HEK293 (cell line): ENCODE measurements around the gene HPD.

Experiments
- EGR2 ChIP-seq: fragments of 450-650 bp; formaldehyde crosslinking; IDR thresholded peaks from 2 replicates; pipeline ENCODE4 v1.5.1; 2016; ENCODE audit warnings: low read depth, missing biosample characterization, missing genetic modification characterization
- GLI2 ChIP-seq: fragments of 450-650 bp; formaldehyde crosslinking; IDR thresholded peaks from 2 replicates; pipeline ENCODE4; 2017; ENCODE audit warnings: missing biosample characterization, missing genetic modification characterization, low read depth, borderline replicate concordance
- KLF7 ChIP-seq: fragments of 450-650 bp; formaldehyde crosslinking; IDR thresholded peaks from 2 replicates; pipeline ENCODE4 v1.5.1; 2016; ENCODE audit warnings: missing biosample characterization, missing genetic modification characterization, borderline replicate concordance
- OVOL3 ChIP-seq: fragments of 450-650 bp; formaldehyde crosslinking; IDR thresholded peaks from 2 replicates; pipeline ENCODE4 v1.5.1; 2016; ENCODE audit warnings: missing biosample characterization, missing genetic modification characterization
- PRDM10 ChIP-seq: fragments of 450-650 bp; formaldehyde crosslinking; IDR thresholded peaks from 2 replicates; pipeline ENCODE4 v1.5.1; 2016; ENCODE audit warnings: missing biosample characterization, missing genetic modification characterization
- SALL2 ChIP-seq: fragments of 450-650 bp; formaldehyde crosslinking; IDR thresholded peaks from 2 replicates; pipeline ENCODE4 v1.5.0; 2017; ENCODE audit warnings: missing biosample characterization, mild to moderate bottlenecking, missing genetic modification characterization, borderline replicate concordance
- SP3 ChIP-seq: fragments of 450-650 bp; formaldehyde crosslinking; IDR thresholded peaks from 2 replicates; pipeline ENCODE4 v1.5.1; 2016; ENCODE audit warnings: missing biosample characterization, missing genetic modification characterization
- WT1 ChIP-seq: fragments of 450-650 bp; formaldehyde crosslinking; IDR thresholded peaks from 2 replicates; pipeline ENCODE4 v1.5.1; 2016; ENCODE audit warnings: missing biosample characterization, missing genetic modification characterization
- ZBTB1 ChIP-seq: fragments of 450-650 bp; formaldehyde crosslinking; IDR thresholded peaks from 2 replicates; pipeline ENCODE4 v1.5.1; 2016; ENCODE audit warnings: missing biosample characterization, missing genetic modification characterization
- ZBTB49 ChIP-seq: fragments of 450-650 bp; formaldehyde crosslinking; IDR thresholded peaks from 2 replicates; pipeline ENCODE4 v1.5.1; 2016; ENCODE audit warnings: missing biosample characterization, missing genetic modification characterization, low read depth
- ZFHX2 ChIP-seq: fragments of 450-650 bp; formaldehyde crosslinking; conservative IDR thresholded peaks from 2 replicates; pipeline ENCODE4 v1.5.1; 2016; ENCODE audit warnings: missing biosample characterization, missing genetic modification characterization
- ZFP41 ChIP-seq: fragments of 450-650 bp; formaldehyde crosslinking; IDR thresholded peaks from 2 replicates; pipeline ENCODE4 v1.5.1; 2016; ENCODE audit warnings: missing biosample characterization, missing genetic modification characterization, borderline replicate concordance
- ZFP69B ChIP-seq: fragments of 450-650 bp; formaldehyde crosslinking; IDR thresholded peaks from 2 replicates; pipeline ENCODE4 v1.5.1; 2016; ENCODE audit warnings: missing biosample characterization, missing genetic modification characterization
- ZNF10 ChIP-seq: fragments of 450-650 bp; formaldehyde crosslinking; IDR thresholded peaks from 2 replicates; pipeline ENCODE4 v1.5.1; 2017; ENCODE audit warnings: missing biosample characterization, missing genetic modification characterization
- ZNF114 ChIP-seq: fragments of 450-650 bp; formaldehyde crosslinking; IDR thresholded peaks from 2 replicates; pipeline ENCODE4 v1.5.0; 2017; ENCODE audit warnings: missing biosample characterization, missing genetic modification characterization
- ZNF146 ChIP-seq: fragments of 450-650 bp; formaldehyde crosslinking; IDR thresholded peaks from 2 replicates; pipeline ENCODE4 v1.5.1; 2016; ENCODE audit warnings: missing biosample characterization, missing genetic modification characterization
- ZNF148 ChIP-seq: fragments of 450-650 bp; formaldehyde crosslinking; IDR thresholded peaks from 2 replicates; pipeline ENCODE4 v1.5.0; 2017; ENCODE audit warnings: missing biosample characterization, missing genetic modification characterization, borderline replicate concordance
- ZNF16 ChIP-seq: fragments of 450-650 bp; formaldehyde crosslinking; IDR thresholded peaks from 2 replicates; pipeline ENCODE4 v1.5.1; 2016; ENCODE audit warnings: low read depth, missing biosample characterization, missing genetic modification characterization
- ZNF184 ChIP-seq: fragments of 450-650 bp; IDR thresholded peaks from 2 replicates; pipeline ENCODE4 v1.5.1; 2018; ENCODE audit warnings: missing biosample characterization, mild to moderate bottlenecking, missing genetic modification characterization
- ZNF214 ChIP-seq: fragments of 450-650 bp; formaldehyde crosslinking; IDR thresholded peaks from 2 replicates; pipeline ENCODE4 v1.5.1; 2017; ENCODE audit warnings: missing biosample characterization, mild to moderate bottlenecking, missing genetic modification characterization, borderline replicate concordance
- ZNF24 ChIP-seq: fragments of 450-650 bp; formaldehyde crosslinking; IDR thresholded peaks from 2 replicates; pipeline ENCODE4 v1.5.1; 2016; ENCODE audit warnings: missing biosample characterization, missing genetic modification characterization
- ZNF274 ChIP-seq, 2 experiments: fragments of 200-500 bp in 1 of 2; fragments of 450-650 bp in 1 of 2; sonication (Bioruptor generic) in 1 of 2; formaldehyde crosslinking in 1 of 2; IDR thresholded peaks; 2 replicates each; pipeline versions ENCODE4 v1.5.1 to v1.6.1; 2014 to 2016; ENCODE audit warnings: borderline replicate concordance in 1 of 2, inconsistent platforms in 1 of 2, low read length in 1 of 2, missing biosample characterization in 1 of 2, missing genetic modification characterization in 1 of 2
- ZNF423 ChIP-seq: fragments of 450-650 bp; formaldehyde crosslinking; IDR thresholded peaks from 2 replicates; pipeline ENCODE4 v1.5.1; 2016; ENCODE audit warnings: missing biosample characterization, missing genetic modification characterization
- ZNF514 ChIP-seq: fragments of 450-650 bp; formaldehyde crosslinking; IDR thresholded peaks from 2 replicates; pipeline ENCODE4 v1.5.1; 2016; ENCODE audit warnings: missing biosample characterization, missing genetic modification characterization
- ZNF571 ChIP-seq: fragments of 450-650 bp; formaldehyde crosslinking; IDR thresholded peaks from 2 replicates; pipeline ENCODE4 v1.5.0; 2017; ENCODE audit warnings: missing biosample characterization, missing genetic modification characterization
- ZNF596 ChIP-seq: fragments of 450-650 bp; IDR thresholded peaks from 2 replicates; pipeline ENCODE4 v1.5.0; 2018; ENCODE audit warnings: missing biosample characterization, mild to moderate bottlenecking, missing genetic modification characterization, moderate library complexity
- ZNF600 ChIP-seq: fragments of 450-650 bp; formaldehyde crosslinking; IDR thresholded peaks from 2 replicates; pipeline ENCODE4 v1.5.1; 2016; ENCODE audit warnings: missing biosample characterization, missing genetic modification characterization
- ZNF639 ChIP-seq: fragments of 450-650 bp; formaldehyde crosslinking; IDR thresholded peaks from 2 replicates; pipeline ENCODE4 v1.5.1; 2016; ENCODE audit warnings: missing biosample characterization, missing genetic modification characterization
- ZNF654 ChIP-seq: fragments of 450-650 bp; formaldehyde crosslinking; IDR thresholded peaks from 2 replicates; pipeline ENCODE4 v1.5.1; 2016; ENCODE audit warnings: low read depth, missing biosample characterization, missing genetic modification characterization
- ZNF658 ChIP-seq: fragments of 450-650 bp; formaldehyde crosslinking; IDR thresholded peaks from 2 replicates; pipeline ENCODE4; 2016; ENCODE audit warnings: missing biosample characterization, missing genetic modification characterization

The HPD gene

GRCh38 chr12:121795034-121795968 is 63.4 kb downstream of the HPD start (continued):
- TF ChIP-seq ZNF571 (tag by site-specific recombination) (no peak), ZNF600 (no peak), ZNF146 (tag by site-specific recombination) (no peak), ZFP69B (tag by site-specific recombination) (no peak), ZNF423 (tag by site-specific recombination) (no peak), ZBTB1 (tag by site-specific recombination) (no peak), SALL2 (no peak), ZNF514 (no peak), WT1 (tag by site-specific recombination) (no peak), EGR2 (tag by site-specific recombination) (no peak), ZNF639 (tag by site-specific recombination) (peak; percentile 29; the same call in 1 of the 2 replicates), ZNF16 (tag by site-specific recombination) (no peak), ZNF114 (tag by site-specific recombination) (no peak), ZNF24 (tag by site-specific recombination) (no peak), ZNF654 (peak; percentile 81), SP3 (no peak), ZNF658 (tag by site-specific recombination) (no peak), ZNF274 (IDR thresholded peaks at IDR 0.05; ENCODE audit: low read length) (no peak), ZNF274 (tag by site-specific recombination; IDR thresholded peaks at IDR 0.05; ENCODE audit: borderline replicate concordance) (no peak), ZFHX2 (tag by site-specific recombination) (peak; percentile 16; the same call in 1 of the 2 replicates), KLF7 (no peak; the same call in 1 of the 2 replicates), ZBTB49 (tag by site-specific recombination) (no peak), ZNF10 (tag by site-specific recombination) (no peak), ZNF214 (tag by site-specific recombination) (no peak), PRDM10 (tag by site-specific recombination) (no peak), ZNF184 (tag by site-specific recombination) (no peak), GLI2 (tag by site-specific recombination) (no peak), ZFP41 (tag by site-specific recombination) (no peak), OVOL3 (tag by site-specific recombination) (no peak), ZNF596 (tag by site-specific recombination) (no peak), ZNF148 (tag by site-specific recombination) (no peak)
